ENCODE measurements around the gene DUSP15. TPM values are rescaled to one million over a fixed set of nuclear protein-coding genes. Genes with fewer than 3 reads are reported as not detected.
A peak's percentile ranks its signal among the peaks of the same experiment; 100 is the strongest.
"Not testable (repeated sequence)": the region's sequence is repeated elsewhere in the genome, so short reads cannot be mapped to it uniquely, and the experiment has no call there.

DUSP15 gene, protein sequence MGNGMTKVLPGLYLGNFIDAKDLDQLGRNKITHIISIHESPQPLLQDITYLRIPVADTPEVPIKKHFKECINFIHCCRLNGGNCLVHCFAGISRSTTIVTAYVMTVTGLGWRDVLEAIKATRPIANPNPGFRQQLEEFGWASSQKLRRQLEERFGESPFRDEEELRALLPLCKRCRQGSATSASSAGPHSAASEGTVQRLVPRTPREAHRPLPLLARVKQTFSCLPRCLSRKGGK
- 0.11 TPM in 1 of 2 replicates, not detected in the other for total RNA-seq (2014; rRNA removed)
- 0.10 TPM for polyA plus RNA-seq (2012)

DNA sequence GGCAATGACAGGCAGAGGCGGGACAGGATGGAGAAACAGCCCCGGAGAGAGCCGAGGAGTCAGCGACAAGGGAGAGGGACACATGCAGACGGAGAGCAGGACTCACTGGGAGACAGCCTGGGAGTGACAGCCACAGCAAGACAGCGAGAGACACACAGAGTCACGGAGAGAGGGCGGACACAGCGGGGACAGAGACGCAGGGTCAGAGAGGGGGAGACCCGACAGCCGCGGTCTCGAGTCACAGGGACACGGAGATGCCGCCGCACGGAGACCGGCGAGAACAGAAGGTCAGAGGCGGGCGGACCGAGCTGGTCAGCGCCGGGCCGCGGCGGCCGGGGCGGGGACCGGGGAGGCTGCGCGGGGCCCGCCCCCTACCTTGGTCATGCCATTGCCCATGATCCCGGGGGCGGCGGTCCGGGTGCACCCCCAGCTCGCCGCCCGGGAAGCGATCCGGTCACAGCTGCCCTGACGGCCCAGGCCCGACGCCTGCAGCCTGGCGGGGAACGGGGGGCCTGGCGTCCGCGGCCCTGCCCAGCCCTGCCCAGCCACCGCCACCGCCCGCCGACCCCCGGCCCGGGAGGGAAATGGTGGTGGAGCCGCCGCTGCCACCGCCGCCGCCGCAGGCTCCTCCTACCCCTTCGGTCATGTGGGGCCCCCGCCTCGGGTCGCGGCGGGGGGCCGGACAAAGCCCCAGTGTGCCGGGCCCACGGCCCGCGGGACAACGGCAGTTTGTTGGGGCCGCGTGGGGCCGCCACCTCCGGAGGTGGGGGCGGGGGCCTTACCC is at the start of gene DUSP15, which contains the start of gene TTLL9:
Gene DUSP15, minus strand, starts transcription at position 586 of the 784 bp plus-strand sequence. Its CDS starts 190 bp downstream, at position 396.
Gene TTLL9, plus strand, starts transcription at position 693 of the 784 bp plus-strand sequence. CDS start 493 bp downstream, outside the sequence.
- DNase-seq (ENCODE audit: low read depth): peak; percentile 4

DNA sequence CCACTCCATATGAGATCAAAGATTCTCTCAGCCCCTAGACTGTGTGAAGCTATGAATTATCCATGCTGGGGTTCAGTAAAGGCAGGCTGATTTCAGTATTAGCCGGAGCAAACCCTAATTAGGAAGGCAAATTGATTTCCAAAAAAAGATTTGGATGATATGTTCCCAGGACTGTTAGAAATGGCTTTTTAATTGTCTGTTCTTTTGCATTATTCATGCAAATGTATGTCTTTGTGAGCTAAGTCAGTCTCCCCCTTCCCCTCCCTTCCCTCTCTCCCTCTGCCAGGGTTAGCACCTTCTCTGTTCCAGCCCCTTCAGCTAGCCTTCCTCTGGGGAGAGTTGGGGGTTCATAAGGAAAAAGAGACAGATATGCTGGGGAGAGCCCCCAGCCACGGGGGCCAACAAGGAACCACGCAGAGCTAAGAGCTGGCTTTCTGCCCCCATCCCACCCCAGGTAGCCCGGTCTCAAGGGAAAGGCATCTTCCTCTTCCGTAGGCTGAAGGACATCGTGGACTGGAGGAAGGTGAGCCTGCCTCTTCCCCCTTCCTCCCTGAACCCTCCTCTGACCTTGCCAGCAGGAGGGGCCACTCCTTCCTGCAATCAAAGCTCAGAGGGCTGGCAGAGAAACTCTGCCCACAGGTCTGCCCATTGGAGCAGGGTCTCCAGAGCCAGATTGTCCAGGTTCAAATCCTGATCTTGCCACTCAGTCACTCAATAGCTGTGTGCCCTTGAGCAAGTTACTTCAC is 49.3 kb upstream of the DUSP15 start:
- DNase-seq (ENCODE audit: low read depth): no peak

DNA sequence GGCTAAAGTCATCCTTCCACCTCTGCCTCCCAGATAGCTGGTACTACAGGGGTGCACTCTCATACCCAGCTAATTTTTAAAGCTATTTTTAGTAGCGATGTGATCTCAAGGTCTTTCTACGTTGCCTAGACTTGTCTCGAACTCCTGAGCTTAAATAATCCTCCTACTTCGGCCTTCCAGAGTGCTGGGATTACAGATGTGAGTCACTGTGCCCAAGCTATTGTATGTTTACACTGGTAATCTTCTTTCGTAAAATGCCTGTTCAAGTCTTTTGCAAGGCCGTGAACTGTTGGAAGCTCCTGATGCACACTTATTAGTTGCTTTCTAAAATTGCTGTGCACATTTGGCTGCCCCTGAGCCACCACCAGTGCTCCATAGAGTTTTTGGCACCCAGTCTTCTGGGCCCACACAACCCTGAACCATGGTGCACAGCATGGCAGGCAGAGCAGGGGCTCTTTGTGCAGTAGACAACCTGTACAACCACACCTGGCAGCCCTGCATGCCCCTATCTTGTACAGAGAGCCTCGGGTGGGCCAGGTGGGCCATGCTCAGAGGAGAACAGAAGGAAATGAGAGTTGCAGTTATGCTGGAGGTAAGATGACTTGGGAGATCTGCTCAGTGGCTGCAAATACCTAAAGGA is 48.3 kb upstream of the DUSP15 start:
- DNase-seq (ENCODE audit: low read depth): no peak

DNA sequence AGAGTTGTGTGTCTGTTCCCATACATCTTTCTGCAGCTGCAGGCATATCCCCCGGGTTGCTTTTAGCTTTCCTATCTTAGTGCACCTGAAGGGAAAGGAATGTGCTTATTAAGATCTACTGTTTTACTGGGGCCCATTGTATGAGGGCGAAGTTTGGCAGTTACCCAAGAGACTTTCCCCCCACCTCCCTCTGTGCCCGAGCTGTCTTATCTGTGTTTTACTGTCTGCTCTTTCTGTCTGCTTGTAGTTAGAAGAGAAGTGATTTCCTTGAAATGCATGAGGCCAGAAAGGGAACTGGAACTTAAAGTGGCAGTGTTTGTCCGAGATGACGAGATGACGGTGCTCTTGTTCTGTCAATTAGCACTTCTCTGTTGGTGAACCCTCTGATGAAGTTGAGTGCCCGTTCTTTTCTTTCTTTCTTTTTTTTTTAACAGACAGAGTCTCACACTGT is 47.7 kb upstream of the DUSP15 start:
- not testable (repeated sequence) for DNase-seq (ENCODE audit: low read depth)

DNA sequence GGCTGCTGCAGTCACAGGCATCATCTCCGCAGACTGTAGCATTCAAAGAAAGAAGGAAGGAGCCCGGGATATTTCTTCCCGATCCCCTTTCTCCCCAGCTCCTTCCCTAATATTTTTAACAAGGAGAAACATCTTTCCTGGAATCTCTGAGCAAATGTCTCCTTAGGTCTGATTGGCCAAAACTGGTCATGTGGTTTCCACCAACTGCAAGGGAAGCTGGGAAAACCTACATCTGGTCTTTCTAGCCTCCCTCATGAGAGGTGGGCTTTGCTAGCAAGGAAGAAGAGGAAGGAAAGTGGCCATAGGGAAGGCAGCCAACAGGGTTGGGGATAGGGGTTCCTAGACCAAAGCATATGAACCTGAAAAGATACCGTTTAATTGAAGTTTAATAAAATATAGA is 46.4 kb upstream of the DUSP15 start:
- no peak for DNase-seq (ENCODE audit: low read depth)

DNA sequence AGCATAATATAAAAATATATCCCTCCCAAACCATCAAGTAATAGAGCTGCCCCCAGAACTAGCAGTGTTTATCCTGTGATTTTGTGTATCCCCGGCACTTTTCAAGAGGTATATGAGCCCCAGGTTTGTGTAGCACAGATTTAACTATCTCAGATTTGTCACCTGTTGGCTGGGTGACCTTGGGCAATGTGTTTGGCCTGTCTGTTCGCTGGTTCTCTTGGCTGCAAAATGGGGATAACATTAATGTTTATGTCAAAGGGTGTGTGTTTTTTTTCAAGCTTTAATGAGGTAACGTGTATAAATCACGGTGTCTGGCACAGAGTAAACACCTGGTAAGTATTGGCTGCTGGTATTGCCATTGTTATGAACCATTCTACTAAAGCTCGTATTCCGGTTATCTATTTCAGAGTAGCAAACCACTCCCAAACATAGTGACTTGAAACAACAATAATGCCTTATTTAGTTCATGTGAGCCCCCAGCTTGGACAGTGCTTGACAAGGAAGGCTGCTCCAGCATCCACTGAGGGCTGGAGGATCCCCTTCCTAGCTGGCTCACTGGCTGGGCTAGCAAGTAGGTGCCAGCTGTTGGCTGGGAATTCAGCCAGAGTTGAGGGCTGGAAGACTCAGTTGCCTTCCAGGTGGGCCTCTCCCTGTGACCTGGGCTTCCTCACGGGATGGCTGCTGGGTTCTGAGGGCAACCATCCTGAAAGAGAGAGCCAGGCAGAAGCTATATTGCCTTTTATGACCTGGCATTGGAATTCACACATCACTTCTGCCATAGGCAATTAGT is 45.4 kb upstream of the DUSP15 start:
- no peak for DNase-seq (ENCODE audit: low read depth)

DNA sequence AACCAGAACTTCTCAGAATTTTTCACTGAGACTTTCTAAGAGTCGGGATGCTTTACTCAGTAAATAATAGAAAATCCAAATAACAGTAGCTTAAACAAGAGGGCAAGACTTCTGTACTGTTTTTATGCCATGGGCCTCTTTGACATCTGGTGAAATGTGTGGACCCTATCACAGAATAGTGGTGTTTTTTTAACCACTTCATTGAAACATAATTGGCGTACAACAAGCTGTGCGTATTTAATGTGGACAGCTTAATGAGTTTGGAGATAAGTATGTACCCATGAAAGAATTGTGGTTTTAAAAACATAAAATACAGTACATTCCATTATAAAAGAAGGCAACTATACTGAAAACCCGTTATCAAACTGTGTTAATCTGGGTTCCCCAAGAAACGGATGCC is 43.8 kb upstream of the DUSP15 start:
- no peak for DNase-seq (ENCODE audit: low read depth)

DNA sequence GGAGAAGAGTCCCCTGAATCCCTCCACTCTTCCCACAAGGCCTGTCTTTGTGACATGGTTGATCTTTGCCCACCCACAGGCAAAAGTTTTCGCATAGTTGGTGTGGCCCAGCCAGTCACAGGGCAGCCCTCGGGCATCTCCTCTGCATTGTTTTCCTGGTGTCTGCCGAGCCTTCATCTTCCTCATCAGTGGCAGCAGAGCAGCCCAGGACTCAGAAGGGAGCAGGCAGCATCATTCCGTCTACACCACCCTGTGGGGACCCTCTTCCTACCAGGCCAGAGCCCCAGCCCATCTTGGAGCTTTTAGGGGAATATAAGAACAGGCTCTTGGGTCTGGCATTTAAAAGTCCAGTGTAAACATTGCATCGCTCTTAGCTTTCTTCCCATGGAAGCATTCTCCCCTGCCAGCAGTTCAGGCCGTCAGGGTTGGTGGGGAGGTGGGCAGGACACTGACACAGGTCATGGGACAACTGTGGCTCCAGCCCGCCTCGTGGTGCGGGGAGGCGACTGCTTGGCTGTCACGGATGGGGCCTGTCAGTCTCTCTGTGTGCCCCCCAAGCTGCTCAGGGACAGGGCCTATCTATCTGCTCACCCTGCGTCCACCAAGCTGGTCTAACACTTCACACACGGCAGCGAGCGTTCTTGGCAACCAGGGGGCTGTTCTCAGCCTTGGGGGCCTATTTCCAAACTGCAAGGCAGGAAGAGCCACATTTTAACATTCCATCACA is 43.3 kb upstream of the DUSP15 start:
- DNase-seq (ENCODE audit: low read depth): no peak

DNA sequence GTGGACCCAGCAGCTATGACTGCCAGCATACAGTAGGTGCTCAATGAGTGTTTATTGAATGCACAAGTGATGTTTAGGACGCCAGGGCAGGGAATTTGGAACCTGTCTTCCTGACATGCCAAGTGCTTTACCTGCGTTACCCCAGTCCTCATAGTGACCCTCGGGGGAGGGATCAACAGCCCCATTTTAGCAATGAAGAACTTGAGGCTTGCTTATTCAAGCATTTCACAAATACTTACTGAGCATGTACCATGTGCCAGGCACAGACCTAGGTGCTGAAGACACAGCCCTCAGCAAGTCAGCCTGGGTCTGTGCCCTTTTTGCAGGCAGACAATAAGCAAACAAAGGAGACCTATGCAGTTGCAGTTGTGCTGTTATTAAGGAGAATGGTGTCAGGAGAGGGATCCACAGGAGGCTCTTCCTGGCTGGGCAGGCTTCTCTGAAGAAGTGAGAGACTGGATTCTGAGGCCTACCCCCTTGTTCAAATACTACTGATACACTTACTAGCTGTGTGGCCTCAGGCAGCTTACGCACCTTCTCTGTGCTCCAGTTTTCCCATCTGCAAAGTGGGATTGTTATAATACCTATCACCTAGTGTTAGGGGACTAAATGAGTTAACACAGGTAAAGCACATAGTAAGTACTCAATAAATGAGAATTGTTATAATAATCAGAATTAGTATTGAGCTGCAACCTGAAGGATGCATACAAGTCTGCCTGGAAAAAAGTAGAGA is 39.9 kb upstream of the DUSP15 start:
- no peak for DNase-seq (ENCODE audit: low read depth)

DNA sequence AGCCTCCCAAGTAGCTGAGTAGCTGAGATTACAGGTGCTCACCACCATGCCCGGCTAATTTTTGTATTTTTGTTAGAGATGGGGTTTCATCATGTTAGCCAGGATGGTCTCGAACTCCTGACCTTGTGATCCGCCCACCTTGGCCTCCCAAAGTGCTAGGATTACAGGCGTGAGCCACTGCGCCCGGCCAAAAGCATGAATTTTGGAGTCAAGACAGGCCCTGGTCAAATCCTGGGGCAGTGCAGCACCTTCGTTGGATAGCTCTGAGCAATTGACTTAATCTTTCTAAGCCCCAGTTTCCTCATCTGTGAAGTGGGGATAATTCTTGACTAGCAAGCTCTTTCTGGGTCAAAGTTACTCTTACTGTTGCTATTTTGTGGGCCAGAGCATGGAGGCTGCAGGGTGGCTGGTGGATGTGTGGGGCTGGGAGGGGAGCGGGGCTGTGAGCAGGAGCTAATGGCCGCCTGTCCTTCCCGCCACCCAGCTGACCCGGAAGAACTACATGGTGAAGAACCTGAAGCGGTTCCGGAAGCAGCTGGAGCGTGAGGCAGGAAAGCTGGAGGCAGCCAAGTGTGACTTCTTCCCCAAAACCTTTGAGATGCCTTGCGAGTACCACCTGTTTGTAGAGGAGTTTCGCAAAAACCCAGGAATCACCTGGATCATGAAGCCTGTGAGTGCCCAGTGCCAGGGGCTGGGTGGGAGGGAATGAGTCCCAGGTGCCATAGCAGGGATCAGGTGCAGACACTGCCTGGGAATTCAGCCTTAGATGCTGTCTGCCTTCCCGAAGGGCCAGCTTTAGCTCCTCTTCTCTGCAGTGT is 39.1 kb upstream of the DUSP15 start:
- DNase-seq (ENCODE audit: low read depth): no peak

DNA sequence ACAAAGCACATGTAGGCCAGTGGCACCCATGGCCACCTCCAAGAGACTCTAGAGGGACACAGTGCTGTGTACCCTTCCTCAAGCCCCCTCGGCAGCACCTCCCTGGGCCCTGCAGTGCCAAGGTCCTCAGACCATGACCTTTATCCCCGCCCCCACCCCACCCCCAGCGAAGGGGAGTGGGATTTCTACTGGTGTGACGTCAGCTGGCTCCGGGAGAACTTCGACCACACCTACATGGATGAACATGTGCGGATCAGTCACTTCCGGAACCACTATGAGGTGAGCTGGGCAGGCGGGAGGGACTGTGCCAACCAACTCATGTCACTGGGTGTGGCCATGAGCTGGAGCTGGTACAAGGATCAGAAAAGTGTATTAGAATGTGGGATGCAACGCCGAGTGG is 38.1 kb upstream of the DUSP15 start:
- DNase-seq (ENCODE audit: low read depth): no peak

DNA sequence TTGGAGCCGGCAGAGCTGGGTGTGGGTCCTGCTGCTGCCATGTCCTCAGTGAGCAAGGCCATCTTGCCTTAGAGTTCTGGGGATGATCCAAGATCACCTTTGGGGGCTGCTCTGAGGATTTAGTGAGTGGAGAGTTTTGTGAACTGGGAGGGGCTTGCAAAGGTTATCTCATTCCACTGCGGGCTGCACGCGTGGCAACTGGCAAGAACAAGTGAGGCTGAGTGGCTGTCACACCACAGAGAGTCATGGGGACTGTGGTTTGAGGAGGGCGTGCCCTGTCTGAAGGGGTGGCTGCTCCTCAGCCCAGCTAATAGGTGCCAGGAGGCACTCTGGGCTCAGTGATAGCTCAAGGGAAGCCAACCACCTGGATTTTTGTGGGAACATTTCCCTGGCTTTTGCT is 37.7 kb upstream of the DUSP15 start:
- no peak for DNase-seq (ENCODE audit: low read depth)

DNA sequence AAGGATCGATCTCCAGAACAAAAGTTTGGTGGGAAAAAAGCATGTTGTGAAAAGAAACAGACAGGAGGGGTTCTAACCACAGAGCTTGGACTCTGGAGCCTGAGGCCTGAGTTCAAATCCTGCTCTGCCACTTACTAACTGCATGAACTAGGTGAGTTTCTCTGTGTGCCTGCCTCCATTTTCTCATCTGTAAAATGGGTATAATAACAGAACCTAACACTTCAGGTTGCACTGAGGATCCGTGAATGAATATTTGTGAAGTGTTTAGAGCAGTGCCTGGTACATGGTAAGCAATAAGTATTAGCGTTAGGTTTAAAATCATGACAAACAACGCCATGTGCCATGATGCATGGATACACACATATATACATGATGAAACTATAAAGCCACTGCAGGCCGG is 36.7 kb upstream of the DUSP15 start:
- DNase-seq (ENCODE audit: low read depth): no peak

DNA sequence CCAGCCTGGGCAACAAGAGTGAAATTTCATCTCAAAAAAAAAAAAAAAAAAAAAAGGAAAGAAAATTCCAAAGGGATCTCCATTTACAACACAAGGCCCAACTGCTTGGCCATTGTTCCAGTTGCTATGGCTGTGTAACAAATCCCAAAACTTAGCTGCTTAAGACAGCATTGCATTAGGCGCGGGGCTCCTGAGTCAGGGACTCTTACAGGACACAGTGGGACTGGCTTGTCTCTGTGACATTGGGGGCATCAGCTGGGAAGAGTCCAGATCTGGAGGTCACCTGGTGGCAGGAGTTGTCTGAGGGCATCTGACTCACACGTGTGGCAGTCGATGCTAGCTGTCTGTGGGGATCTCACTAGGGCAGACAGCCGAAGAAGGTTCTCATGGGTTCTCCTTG is 35.7 kb upstream of the DUSP15 start:
- no peak for DNase-seq (ENCODE audit: low read depth)

DNA sequence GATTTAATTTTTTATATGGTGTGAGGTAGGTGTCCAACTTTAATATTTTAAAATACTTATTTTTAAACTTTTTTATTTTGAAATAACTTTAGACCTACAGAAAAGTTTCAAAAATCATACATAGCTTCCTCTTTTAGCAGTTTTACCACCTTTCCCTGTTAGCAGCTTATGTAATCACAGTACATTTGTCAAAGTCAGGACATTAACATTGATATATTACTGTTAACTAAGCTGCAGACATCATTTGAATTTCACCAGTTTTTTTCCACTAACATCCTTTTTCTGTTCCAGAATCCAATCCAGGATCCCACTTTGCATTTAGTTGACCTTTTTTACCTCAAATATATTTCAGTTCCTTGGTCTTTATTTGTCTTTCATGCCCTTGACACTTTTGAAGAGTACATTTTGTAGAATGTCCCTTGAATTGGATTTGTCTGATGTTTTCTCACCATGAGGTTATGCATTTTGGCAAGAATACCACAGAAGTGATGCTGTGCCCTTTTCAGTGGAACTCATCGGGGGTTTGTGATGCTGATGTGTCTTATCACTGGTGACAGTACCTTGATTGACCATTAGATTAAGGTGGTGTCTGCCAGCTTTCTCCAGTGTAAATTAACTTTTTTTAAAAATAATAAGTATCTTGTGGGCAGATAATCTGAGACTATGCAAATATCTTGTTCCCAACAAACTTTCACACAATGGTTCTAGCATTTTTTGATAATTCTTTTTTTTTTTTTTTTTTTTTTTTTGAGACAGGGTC is 33.5 kb upstream of the DUSP15 start:
- no peak for DNase-seq (ENCODE audit: low read depth)

DNA sequence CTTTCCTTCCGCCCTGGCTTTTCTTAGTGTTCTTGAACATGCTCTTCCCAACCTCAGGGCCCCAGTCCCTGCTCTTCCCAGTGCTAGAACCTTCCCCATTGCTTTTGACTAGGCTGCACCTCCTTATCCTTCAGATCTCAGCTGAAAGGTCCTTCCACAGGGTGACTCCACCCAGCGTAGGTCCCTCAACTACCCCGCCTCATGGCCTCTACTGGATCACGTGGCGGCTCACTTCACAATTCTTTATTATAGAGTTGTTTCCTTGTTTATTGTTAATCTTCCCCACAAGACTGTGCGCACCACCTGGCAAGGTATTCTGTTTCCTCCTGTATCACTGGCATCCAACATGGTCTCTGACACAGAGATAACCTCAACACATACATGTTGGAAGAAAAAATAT is 31.3 kb upstream of the DUSP15 start:
- DNase-seq (ENCODE audit: low read depth): no peak

DNA sequence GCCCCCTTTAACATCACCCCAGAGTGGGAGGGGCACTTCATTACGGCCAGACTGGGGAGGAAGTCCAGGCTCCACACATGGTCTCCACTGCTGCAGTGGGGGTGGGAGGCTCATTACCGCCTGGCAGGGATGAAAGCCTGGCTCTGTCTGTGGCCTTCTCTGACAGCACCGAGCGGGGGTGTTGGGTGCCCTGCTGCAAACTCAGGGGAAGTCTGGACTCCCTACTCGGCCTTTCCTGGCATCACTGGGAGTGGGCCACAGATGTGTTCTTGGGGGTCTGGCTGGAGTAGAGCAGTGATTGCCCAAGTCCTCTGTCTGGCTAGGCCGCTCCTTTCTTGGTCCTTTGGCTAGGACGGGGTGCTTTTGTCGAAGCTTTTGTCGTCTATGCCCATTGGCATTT is 27.2 kb upstream of the DUSP15 start:
- DNase-seq (ENCODE audit: low read depth): no peak

DNA sequence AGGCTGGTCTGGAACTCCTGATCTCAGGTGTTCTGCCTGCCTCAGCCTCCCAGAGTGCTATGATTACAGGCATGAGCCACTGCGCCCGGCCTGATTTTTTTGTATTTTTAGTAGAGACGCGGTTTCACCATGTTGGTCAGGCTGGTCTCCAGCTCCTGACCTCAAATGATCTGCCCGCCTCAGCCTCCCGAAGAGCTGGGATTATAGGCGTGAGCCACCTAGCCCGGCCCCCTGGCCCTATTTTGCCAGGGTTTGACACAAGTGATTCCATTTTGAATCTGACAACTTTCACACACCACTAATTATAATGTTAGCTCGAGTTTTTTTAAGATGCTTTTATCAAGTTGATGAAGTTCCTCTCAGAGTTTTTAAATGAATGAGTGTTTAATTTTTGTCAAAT is 25.7 kb upstream of the DUSP15 start:
- DNase-seq (ENCODE audit: low read depth): no peak
